ENCODE results near the gene DLX2. TPM values are rescaled to one million over a fixed set of nuclear protein-coding genes. Genes with fewer than 3 reads are reported as not detected.
"Not testable (repeated sequence)": the region's sequence is repeated elsewhere in the genome, so short reads cannot be mapped to it uniquely, and the experiment has no call there.

DLX2 gene
- total and polyA plus RNA-seq, 5 experiments from 2014 or later, result not detected

DNA sequence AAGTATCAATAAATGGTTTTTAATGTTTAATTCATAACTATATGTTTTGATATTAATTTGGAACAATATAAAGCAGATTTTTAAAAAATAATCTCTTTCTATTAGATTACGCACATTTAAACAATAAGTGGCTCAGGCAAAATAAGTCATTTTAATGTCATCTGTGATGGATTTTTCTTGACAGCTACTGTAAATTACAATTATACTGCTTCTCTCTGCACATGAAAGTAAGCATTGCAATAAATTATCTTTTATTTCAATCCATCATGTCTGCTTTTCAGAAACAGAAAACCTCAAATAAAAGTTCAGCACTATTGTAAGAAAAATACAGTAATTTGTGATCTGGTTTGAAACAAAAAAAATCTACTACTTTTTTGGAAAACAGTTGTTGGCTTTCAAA, 28.4 kb downstream of the DLX2 start:
- Mint-ChIP-seq H3K9me3 (no peaks in the 10 kb centered on the region), H3K4me3 (no peak overlapping the region), H3K36me3 (peaks cover 22 to 39% (median 29%) of the 10 kb centered on the region in 3 donors), H3K4me1 (no peaks in the 10 kb centered on the region), H3K27ac (no peak overlapping the region), H3K27me3 (peaks cover 10 to 33% (median 26%) of the 10 kb centered on the region in 5 donors)
- no peak for DNase-seq
- POLR2A ChIA-PET, result no interaction called here
- no peak for ATAC-seq

DNA sequence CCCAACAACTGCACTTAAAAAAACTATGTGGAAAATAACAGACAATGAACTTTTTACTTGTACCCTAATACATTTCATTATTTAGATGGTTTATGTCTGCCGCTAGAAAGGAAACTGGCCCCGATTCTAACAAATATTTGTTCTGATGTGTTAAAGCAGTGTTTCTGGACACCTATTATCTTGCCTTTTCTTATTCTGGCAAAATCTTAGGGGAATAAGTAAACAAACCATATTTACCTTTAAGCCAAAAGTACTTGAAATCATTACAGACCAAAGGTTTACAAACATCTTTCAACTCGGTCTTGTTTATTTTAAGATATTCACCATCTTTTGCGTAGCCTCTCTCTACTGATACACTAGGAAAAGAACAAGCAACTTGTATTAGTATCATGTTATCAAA, 29.2 kb downstream of the DLX2 start:
- no peaks in the 10 kb centered on the region for H3K4me1 Mint-ChIP-seq
- no peak overlapping the region for H3K4me3 Mint-ChIP-seq
- no peaks in the 10 kb centered on the region for H3K9me3 Mint-ChIP-seq
- H3K36me3 Mint-ChIP-seq, result peaks cover 22 to 40% (median 35%) of the 10 kb centered on the region in 3 donors
- DNase-seq, result no peak
- POLR2A ChIA-PET, result no interaction called here
- no peak overlapping the region for H3K27ac Mint-ChIP-seq
- ATAC-seq, result no peak
- peaks cover 10 to 29% (median 22%) of the 10 kb centered on the region in 5 donors for H3K27me3 Mint-ChIP-seq

DNA sequence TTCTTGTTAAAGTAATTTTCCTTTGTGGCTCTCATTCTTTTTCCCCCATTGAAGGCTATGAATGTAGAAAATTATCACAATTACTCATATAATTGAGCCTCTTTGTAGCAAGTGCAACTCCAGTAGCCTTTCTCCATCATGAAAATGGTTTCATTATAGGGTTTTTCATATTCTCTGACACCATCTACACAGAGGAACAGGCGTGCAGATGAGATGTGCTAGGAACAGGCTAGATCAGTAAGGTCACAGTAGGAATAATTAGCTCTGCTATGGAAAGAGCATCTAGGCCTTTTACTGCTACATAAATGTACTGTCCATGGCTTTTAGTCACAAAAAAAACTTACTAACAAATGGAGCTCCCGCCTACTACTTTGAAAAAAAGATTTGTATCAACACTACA, 30.0 kb downstream of the DLX2 start:
- POLR2A ChIA-PET, result no interaction called here
- peaks cover 22 to 40% (median 38%) of the 10 kb centered on the region in 3 donors for H3K36me3 Mint-ChIP-seq
- peak overlapping the region in 1 of 10 donors; percentile 3 for H3K27ac Mint-ChIP-seq
- peaks cover 6 to 24% (median 17%) of the 10 kb centered on the region in 5 donors for H3K27me3 Mint-ChIP-seq
- no peaks in the 10 kb centered on the region for H3K4me1 Mint-ChIP-seq
- H3K4me3 Mint-ChIP-seq, result no peak overlapping the region
- ATAC-seq (no peak), DNase-seq (no peak)
- no peaks in the 10 kb centered on the region for H3K9me3 Mint-ChIP-seq

GRCh38 chr2:172072303-172072702, 30.4 kb downstream of the DLX2 start:
- Mint-ChIP-seq H3K4me1 (no peaks in the 10 kb centered on the region), H3K4me3 (no peak overlapping the region), H3K27ac (peak overlapping the region in 1 of 10 donors; percentile 3), H3K27me3 (peaks cover 8 to 24% (median 17%) of the 10 kb centered on the region in 5 donors), H3K36me3 (peaks cover 22 to 43% (median 40%) of the 10 kb centered on the region in 3 donors), H3K9me3 (no peaks in the 10 kb centered on the region)
- ATAC-seq (no peak), DNase-seq (no peak)
- POLR2A ChIA-PET, result no interaction called here

- Mint-ChIP-seq H3K27ac (no peak overlapping the region), H3K27me3 (peaks cover 7 to 19% (median 17%) of the 10 kb centered on the region in 5 donors), H3K9me3 (no peaks in the 10 kb centered on the region), H3K4me3 (no peak overlapping the region), H3K4me1 (no peaks in the 10 kb centered on the region), H3K36me3 (peaks cover 29 to 52% (median 47%) of the 10 kb centered on the region in 3 donors)
- ATAC-seq (no peak), DNase-seq (no peak)
- POLR2A ChIA-PET, result no interaction called here
These were observed 31.8 kb downstream of the DLX2 start for GRCh38 chr2:172070936-172071335.

- DNase-seq, H3K4me3 Mint-ChIP-seq, H3K27ac Mint-ChIP-seq, ATAC-seq, H3K4me1 Mint-ChIP-seq, POLR2A ChIA-PET, H3K9me3 Mint-ChIP-seq, H3K27me3 Mint-ChIP-seq: not testable (repeated sequence)
- peaks cover 30 to 62% (median 56%) of the 10 kb centered on the region in 3 donors for H3K36me3 Mint-ChIP-seq
These were observed 34.8 kb downstream of the DLX2 start for GRCh38 chr2:172067905-172068304.

- H3K4me1 Mint-ChIP-seq, result no peaks in the 10 kb centered on the region
- no peak for ATAC-seq
- no peaks in the 10 kb centered on the region for H3K9me3 Mint-ChIP-seq
- H3K27ac Mint-ChIP-seq, result no peak overlapping the region
- no peak overlapping the region for H3K4me3 Mint-ChIP-seq
- H3K36me3 Mint-ChIP-seq, result peaks cover 20 to 59% (median 52%) of the 10 kb centered on the region in 3 donors
- POLR2A ChIA-PET, result no interaction called here
- no peak for DNase-seq
- H3K27me3 Mint-ChIP-seq, result peaks cover 0 to 5% (median 3%) of the 10 kb centered on the region in 5 donors
These were observed 36.3 kb downstream of the DLX2 start for GRCh38 chr2:172066394-172066886.

- Mint-ChIP-seq H3K9me3 (no peaks in the 10 kb centered on the region), H3K27ac (no peak overlapping the region), H3K27me3 (peaks cover 0 to 5% (median 3%) of the 10 kb centered on the region in 5 donors), H3K4me3 (no peak overlapping the region), H3K36me3 (peaks cover 15 to 55% (median 45%) of the 10 kb centered on the region in 3 donors), H3K4me1 (no peaks in the 10 kb centered on the region)
- ATAC-seq (no peak), DNase-seq (no peak)
- POLR2A ChIA-PET, result no interaction called here
These were observed 37.6 kb downstream of the DLX2 start for GRCh38 chr2:172065111-172065510.

GRCh38 chr2:172063446-172063845, 39.3 kb downstream of the DLX2 start:
- peaks cover 15 to 49% (median 42%) of the 10 kb centered on the region in 3 donors for H3K36me3 Mint-ChIP-seq
- ATAC-seq (no peak), DNase-seq (no peak)
- H3K27ac Mint-ChIP-seq, result no peak overlapping the region
- H3K9me3 Mint-ChIP-seq, result no peaks in the 10 kb centered on the region
- H3K27me3 Mint-ChIP-seq, result peaks cover 0 to 2% (median 0%) of the 10 kb centered on the region in 5 donors
- H3K4me3 Mint-ChIP-seq, result no peak overlapping the region
- POLR2A ChIA-PET, result no interaction called here
- no peaks in the 10 kb centered on the region for H3K4me1 Mint-ChIP-seq

DNA sequence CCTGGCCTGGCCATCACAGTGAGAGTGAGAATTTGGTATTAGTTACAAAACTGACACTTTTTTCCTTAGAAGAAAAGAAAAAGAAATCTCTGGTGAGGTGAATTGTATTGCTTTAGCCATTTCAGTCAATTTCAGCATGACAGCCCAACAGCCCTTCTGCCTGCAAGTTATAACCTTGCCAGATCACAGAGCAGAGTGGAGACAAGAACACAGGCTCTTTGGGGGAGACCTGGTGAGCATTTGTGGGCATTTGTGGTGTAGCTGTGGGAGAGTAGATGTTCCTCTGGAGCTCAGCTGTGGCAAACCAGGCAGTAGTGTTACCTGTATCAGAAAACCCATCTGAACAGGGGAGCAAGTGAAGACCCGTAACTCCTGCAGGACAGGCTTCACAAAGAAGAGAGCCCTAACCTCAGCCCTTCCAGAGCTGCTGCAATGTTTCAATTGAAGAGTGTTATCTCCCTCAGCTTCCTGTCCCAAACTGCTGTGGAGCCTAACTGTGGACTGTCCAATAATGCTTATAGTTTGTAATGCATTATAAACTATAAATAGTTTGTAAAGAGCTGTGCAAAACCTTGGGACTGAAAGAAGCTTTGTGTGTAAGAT, 40.2 kb downstream of the DLX2 start:
- no peaks in the 10 kb centered on the region for H3K9me3 Mint-ChIP-seq
- peaks cover 15 to 45% (median 41%) of the 10 kb centered on the region in 3 donors for H3K36me3 Mint-ChIP-seq
- POLR2A ChIA-PET, result no interaction called here

DNA sequence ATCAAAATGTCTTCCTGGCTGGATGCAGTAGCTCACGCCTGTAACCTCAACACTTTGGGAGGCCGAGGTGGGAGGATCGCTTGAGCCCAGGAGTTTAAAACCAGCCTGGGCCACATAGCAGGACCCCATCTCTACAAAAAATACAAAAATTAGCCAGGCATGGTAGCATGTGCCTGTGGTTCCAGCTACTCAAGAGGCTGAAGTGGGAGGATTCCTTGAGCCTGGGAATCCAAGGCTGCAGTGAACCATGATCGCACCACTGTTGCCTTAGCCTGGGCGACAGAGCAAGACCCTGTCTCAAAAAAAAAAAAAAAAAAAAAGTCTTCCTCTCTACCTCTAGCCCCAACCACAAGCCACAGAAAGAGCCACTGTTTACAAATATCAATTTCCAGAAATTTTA, 42.6 kb downstream of the DLX2 start:
- H3K27ac Mint-ChIP-seq, DNase-seq, H3K4me1 Mint-ChIP-seq, H3K9me3 Mint-ChIP-seq, POLR2A ChIA-PET, ATAC-seq, H3K27me3 Mint-ChIP-seq, H3K4me3 Mint-ChIP-seq: not testable (repeated sequence)
- peaks cover 7 to 28% (median 23%) of the 10 kb centered on the region in 3 donors for H3K36me3 Mint-ChIP-seq

More for the DNA sequence above, 40.2 kb downstream of the DLX2 start:
- DNase-seq, result no peak
- Mint-ChIP-seq H3K27ac (no peak overlapping the region), H3K27me3 (peaks cover 0 to under 1% (median 0%) of the 10 kb centered on the region in 5 donors), H3K4me3 (no peak overlapping the region), H3K4me1 (no peaks in the 10 kb centered on the region)
- no peak for ATAC-seq

DNA sequence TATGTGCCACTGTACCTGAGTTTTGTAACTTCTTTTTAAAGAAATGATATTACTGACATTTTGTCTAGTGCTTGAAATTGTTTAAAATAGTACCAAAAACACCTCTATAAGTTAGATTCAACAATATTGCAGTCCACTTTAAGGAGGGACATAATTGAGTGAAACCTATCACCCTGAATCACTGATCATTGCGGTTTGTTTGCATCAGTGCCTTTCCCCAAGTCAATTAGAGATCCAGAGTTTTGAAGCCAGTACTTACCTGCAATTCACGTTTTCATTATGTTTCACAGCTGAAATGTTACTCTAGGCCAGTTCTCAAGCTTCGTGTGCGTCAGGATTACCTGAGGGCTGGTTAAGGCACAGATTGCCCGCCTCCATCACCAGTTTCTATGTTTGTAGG, 44.0 kb downstream of the DLX2 start:
- ATAC-seq, result no peak
- POLR2A ChIA-PET, result no interaction called here
- no peaks in the 10 kb centered on the region for H3K27me3 Mint-ChIP-seq
- peaks cover 7 to 21% (median 18%) of the 10 kb centered on the region in 3 donors for H3K36me3 Mint-ChIP-seq
- H3K27ac Mint-ChIP-seq, result no peak overlapping the region
- no peaks in the 10 kb centered on the region for H3K4me1 Mint-ChIP-seq
- no peak overlapping the region for H3K4me3 Mint-ChIP-seq
- H3K9me3 Mint-ChIP-seq, result no peaks in the 10 kb centered on the region
- DNase-seq, result no peak

DNA sequence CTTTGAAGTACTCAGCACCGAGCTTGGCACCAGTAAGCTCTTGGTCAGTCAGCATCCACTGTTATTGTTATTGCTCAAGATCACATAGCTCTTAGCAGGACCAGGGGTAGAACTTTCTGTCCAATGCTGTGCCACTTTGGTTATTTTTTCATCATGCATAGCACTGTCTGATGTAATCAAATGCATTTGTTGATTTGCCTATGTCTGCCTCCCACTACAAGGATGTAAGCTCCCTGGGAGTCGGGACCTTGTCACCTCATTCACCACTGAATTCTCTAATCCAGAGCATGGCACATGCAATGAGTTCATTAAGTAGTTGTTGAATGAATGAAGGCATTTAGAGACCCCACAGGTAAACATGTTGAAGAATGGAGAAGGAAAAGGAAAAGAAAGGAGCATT, 46.4 kb downstream of the DLX2 start:
- Mint-ChIP-seq H3K27ac (no peak overlapping the region), H3K9me3 (no peaks in the 10 kb centered on the region), H3K4me1 (no peaks in the 10 kb centered on the region), H3K4me3 (no peak overlapping the region), H3K36me3 (peaks cover 0 to 6% (median under 1%) of the 10 kb centered on the region in 3 donors), H3K27me3 (no peaks in the 10 kb centered on the region)
- ATAC-seq (no peak), DNase-seq (no peak)
- POLR2A ChIA-PET, result no interaction called here

- Mint-ChIP-seq H3K36me3 (peaks cover 0 to 1% (median 0%) of the 10 kb centered on the region in 3 donors), H3K4me1 (no peaks in the 10 kb centered on the region), H3K4me3 (no peak overlapping the region), H3K9me3 (no peaks in the 10 kb centered on the region), H3K27me3 (no peaks in the 10 kb centered on the region), H3K27ac (no peak overlapping the region)
- DNase-seq (no peak), ATAC-seq (no peak)
- POLR2A ChIA-PET, result no interaction called here
These were observed 49.2 kb downstream of the DLX2 start for GRCh38 chr2:172053486-172053885.
